NB4 (cell line): ENCODE data around the gene CIART.

Source experiments
- CTCF ChIP-seq: IDR thresholded peaks from one replicate; pipeline ENCODE4 v1.5.1; 2012; ENCODE audit warnings: low read depth, low read length
- MAX ChIP-seq: IDR thresholded peaks from 2 replicates; pipeline ENCODE4 v1.6.1; 2011; ENCODE audit warnings: low read depth, low read length
- POLR2A ChIP-seq: IDR thresholded peaks from 2 replicates; pipeline ENCODE4 v1.6.1; 2011; ENCODE audit warnings: mild to moderate bottlenecking; ENCODE audit not compliant: insufficient read length; ENCODE audit errors: extremely low read depth

GRCh38 chr1:150259758-150260669, 22.3 kb upstream of the CIART start:
- TF ChIP-seq CTCF, result no peak
- TF ChIP-seq MAX, result no peak
- no peak for TF ChIP-seq POLR2A
